ENCODE measurements around the gene KAT2B. TPM values are rescaled to one million over a fixed set of nuclear protein-coding genes. Genes with fewer than 3 reads are reported as not detected.
"Not testable (repeated sequence)": the region's sequence is repeated elsewhere in the genome, so short reads cannot be mapped to it uniquely, and the experiment has no call there.

Gene KAT2B
- total RNA-seq, 1 donor from 2014 or later = 13.6 TPM

- Mint-ChIP-seq H3K9me3 (ENCODE audit: unreplicated experiment) (peaks cover 15% of the 10 kb centered on the region), H3K4me1 (ENCODE audit: low read depth, unreplicated experiment) (peaks cover 12% of the 10 kb centered on the region), H3K27me3 (ENCODE audit: unreplicated experiment) (peaks cover 12% of the 10 kb centered on the region), H3K27ac (ENCODE audit: unreplicated experiment) (peak overlapping the region; percentile 93), H3K36me3 (ENCODE audit: unreplicated experiment) (no peaks in the 10 kb centered on the region), H3K4me3 (ENCODE audit: unreplicated experiment) (peak overlapping the region; percentile 94)
- peak; percentile 74 for DNase-seq
- TF ChIP-seq, protein P1, sequence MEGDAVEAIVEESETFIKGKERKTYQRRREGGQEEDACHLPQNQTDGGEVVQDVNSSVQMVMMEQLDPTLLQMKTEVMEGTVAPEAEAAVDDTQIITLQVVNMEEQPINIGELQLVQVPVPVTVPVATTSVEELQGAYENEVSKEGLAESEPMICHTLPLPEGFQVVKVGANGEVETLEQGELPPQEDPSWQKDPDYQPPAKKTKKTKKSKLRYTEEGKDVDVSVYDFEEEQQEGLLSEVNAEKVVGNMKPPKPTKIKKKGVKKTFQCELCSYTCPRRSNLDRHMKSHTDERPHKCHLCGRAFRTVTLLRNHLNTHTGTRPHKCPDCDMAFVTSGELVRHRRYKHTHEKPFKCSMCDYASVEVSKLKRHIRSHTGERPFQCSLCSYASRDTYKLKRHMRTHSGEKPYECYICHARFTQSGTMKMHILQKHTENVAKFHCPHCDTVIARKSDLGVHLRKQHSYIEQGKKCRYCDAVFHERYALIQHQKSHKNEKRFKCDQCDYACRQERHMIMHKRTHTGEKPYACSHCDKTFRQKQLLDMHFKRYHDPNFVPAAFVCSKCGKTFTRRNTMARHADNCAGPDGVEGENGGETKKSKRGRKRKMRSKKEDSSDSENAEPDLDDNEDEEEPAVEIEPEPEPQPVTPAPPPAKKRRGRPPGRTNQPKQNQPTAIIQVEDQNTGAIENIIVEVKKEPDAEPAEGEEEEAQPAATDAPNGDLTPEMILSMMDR (IDR thresholded peaks at IDR 0.05; ENCODE audit: partially characterized antibody, unreplicated experiment) = no peak
These were observed 426 bp downstream of the KAT2B start for GRCh38 chr3:20040548-20041196.

DNA sequence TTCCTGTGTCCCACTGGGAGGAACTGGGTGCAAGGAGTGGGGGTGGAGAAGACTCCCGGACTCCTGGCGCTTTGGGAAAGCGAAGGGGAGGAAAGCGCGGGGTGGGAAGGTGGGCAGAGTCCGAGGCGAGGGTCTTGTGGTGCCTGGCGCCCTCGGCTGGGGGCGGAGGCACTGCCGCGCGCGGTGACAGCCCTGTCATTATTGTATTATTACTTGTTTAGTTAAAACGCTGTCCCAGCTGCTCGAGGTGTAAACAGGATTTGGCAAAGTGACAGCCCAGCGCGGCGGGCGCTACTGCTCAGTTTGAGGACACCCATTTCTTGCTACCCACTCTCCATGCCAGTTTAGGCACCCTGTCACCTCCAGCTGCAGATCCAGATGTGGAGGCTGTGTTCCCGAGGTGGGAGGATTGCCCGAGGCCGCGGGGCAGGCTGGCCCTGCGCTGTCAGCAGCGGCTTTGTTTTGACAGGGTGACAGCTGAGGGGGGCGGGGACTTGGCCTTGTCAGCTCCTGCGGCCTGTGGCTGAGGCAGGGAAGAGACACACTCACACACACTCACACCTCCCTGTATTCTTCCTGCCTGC is 1.0 kb downstream of the KAT2B start:
- Mint-ChIP-seq H3K27me3 (ENCODE audit: unreplicated experiment) (peaks cover 12% of the 10 kb centered on the region), H3K4me1 (ENCODE audit: low read depth, unreplicated experiment) (peaks cover 12% of the 10 kb centered on the region), H3K4me3 (ENCODE audit: unreplicated experiment) (peak overlapping the region; percentile 94), H3K27ac (ENCODE audit: unreplicated experiment) (peak overlapping the region; percentile 93), H3K36me3 (ENCODE audit: unreplicated experiment) (no peaks in the 10 kb centered on the region), H3K9me3 (ENCODE audit: unreplicated experiment) (peaks cover 15% of the 10 kb centered on the region)
- peak; percentile 90 for DNase-seq
- TF ChIP-seq, protein P1 (IDR thresholded peaks at IDR 0.05; ENCODE audit: partially characterized antibody, unreplicated experiment) = no peak

- no peak for DNase-seq
- Mint-ChIP-seq H3K27me3 (ENCODE audit: unreplicated experiment) (peaks cover 12% of the 10 kb centered on the region), H3K36me3 (ENCODE audit: unreplicated experiment) (no peaks in the 10 kb centered on the region), H3K27ac (ENCODE audit: unreplicated experiment) (no peak overlapping the region), H3K9me3 (ENCODE audit: unreplicated experiment) (peaks cover 15% of the 10 kb centered on the region), H3K4me1 (ENCODE audit: low read depth, unreplicated experiment) (peaks cover 14% of the 10 kb centered on the region), H3K4me3 (ENCODE audit: unreplicated experiment) (peak overlapping the region; percentile 94)
- TF ChIP-seq, protein P1 (IDR thresholded peaks at IDR 0.05; ENCODE audit: partially characterized antibody, unreplicated experiment) = no peak
These were observed 2.1 kb downstream of the KAT2B start for GRCh38 chr3:20042331-20042730.

GRCh38 chr3:20043396-20043795 is 3.1 kb downstream of the KAT2B start:
- Mint-ChIP-seq H3K27me3 (ENCODE audit: unreplicated experiment) (peaks cover 12% of the 10 kb centered on the region), H3K36me3 (ENCODE audit: unreplicated experiment) (no peaks in the 10 kb centered on the region), H3K4me3 (ENCODE audit: unreplicated experiment) (no peak overlapping the region), H3K27ac (ENCODE audit: unreplicated experiment) (no peak overlapping the region), H3K4me1 (ENCODE audit: low read depth, unreplicated experiment) (peaks cover 14% of the 10 kb centered on the region), H3K9me3 (ENCODE audit: unreplicated experiment) (peaks cover 15% of the 10 kb centered on the region)
- DNase-seq = no peak
- TF ChIP-seq, protein P1 (IDR thresholded peaks at IDR 0.05; ENCODE audit: partially characterized antibody, unreplicated experiment) = no peak

DNA sequence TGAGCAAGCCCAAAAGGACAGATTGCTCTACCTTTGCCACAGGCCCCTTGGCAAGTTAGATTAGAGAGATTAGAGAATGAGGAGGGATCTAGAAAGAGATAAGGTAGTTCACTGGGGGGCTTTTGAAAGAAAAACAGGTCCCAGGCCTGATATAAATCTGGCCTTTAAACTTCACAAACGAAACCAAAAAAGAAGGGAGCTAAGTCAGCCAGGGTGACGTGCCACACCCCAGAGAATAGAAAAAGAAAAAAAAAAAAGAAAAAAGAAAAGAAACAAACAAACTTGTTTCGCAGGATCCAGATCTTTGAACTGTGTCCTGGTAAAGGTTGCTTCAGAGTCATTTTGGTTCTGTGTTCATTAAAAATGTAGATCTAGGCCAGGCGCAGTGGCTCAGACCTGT is 3.6 kb downstream of the KAT2B start:
- peaks cover 13% of the 10 kb centered on the region for H3K4me1 Mint-ChIP-seq (ENCODE audit: low read depth, unreplicated experiment)
- TF ChIP-seq, protein P1 (IDR thresholded peaks at IDR 0.05; ENCODE audit: partially characterized antibody, unreplicated experiment) = no peak
- H3K27me3 Mint-ChIP-seq (ENCODE audit: unreplicated experiment) = peaks cover 12% of the 10 kb centered on the region
- H3K4me3 Mint-ChIP-seq (ENCODE audit: unreplicated experiment) = no peak overlapping the region
- H3K9me3 Mint-ChIP-seq (ENCODE audit: unreplicated experiment) = peaks cover 15% of the 10 kb centered on the region
- DNase-seq = no peak
- H3K27ac Mint-ChIP-seq (ENCODE audit: unreplicated experiment) = no peak overlapping the region
- no peaks in the 10 kb centered on the region for H3K36me3 Mint-ChIP-seq (ENCODE audit: unreplicated experiment)

DNA sequence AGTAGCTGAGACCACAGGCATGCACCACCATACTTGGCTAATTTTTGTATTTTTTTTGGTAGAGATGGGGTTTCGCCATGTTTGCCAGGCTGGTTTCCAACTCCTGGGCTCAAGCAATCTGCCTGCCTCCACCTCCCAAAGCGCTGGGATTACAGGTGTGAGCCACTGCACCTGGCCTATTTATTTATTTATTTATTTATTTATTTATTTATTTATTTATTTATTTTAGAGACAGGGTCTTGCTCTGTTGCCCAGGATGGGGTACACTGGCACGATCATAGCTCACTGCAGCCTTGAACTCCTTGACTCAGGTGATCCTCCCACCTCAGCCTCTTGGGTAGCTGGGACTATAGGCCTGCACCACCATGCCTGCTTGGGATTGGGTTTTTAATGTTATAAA is 4.9 kb downstream of the KAT2B start:
- not testable (repeated sequence) for H3K36me3 Mint-ChIP-seq (ENCODE audit: unreplicated experiment); H3K27ac Mint-ChIP-seq (ENCODE audit: unreplicated experiment); DNase-seq; H3K4me3 Mint-ChIP-seq (ENCODE audit: unreplicated experiment)
- Mint-ChIP-seq H3K4me1 (ENCODE audit: low read depth, unreplicated experiment) (peaks cover 13% of the 10 kb centered on the region), H3K27me3 (ENCODE audit: unreplicated experiment) (peaks cover 12% of the 10 kb centered on the region), H3K9me3 (ENCODE audit: unreplicated experiment) (peaks cover 10% of the 10 kb centered on the region)
